ENCODE results near the gene AGL.

Gene AGL

GRCh38 chr1:99814373-99814900, 35.7 kb upstream of the AGL start:
- DNase-seq (ENCODE audit: low read depth, low spot score), result no peak
- no peak overlapping the region for H3K4me3 ChIP-seq (ENCODE audit: low read depth, low read length)
- ChIA-PET POLR2A (no interaction called here), CTCF (interaction anchor here (1.0 kb wide), 1 partner anchor 641 kb away, joined by 3 read pairs; no protein-coding TSS in a partner anchor)
- no peak for TF ChIP-seq CTCF (IDR thresholded peaks at IDR 0.05; ENCODE audit: insufficient read depth, low read length, missing control alignments)

GRCh38 chr1:99816656-99817055, 33.5 kb upstream of the AGL start:
- H3K4me3 ChIP-seq (ENCODE audit: low read depth, low read length), result no peak overlapping the region
- CTCF ChIA-PET, result no interaction called here
- TF ChIP-seq CTCF (IDR thresholded peaks at IDR 0.05; ENCODE audit: insufficient read depth, low read length, missing control alignments), result no peak
- POLR2A ChIA-PET, result interaction anchor here (1.4 kb wide), 1 partner anchor 222 kb away, joined by 3 read pairs; a partner anchor contains a TSS
- no peak for DNase-seq (ENCODE audit: low read depth, low spot score)

- ChIA-PET CTCF (interaction anchor here (1.0 to 1.2 kb wide), 4 partner anchors 8 to 643 kb away, joined by 3 to 7 read pairs (median 3); no protein-coding TSS in a partner anchor), POLR2A (no interaction called here)
- no peak for DNase-seq (ENCODE audit: low read depth, low spot score)
- TF ChIP-seq CTCF (IDR thresholded peaks at IDR 0.05; ENCODE audit: insufficient read depth, low read length, missing control alignments), result no peak
- H3K4me3 ChIP-seq (ENCODE audit: low read depth, low read length), result no peak overlapping the region
Measured at GRCh38 chr1:99818063-99818699, 32.0 kb upstream of the AGL start.

GRCh38 chr1:99820546-99820945, 29.6 kb upstream of the AGL start:
- DNase-seq (ENCODE audit: low read depth, low spot score), result no peak
- H3K4me3 ChIP-seq (ENCODE audit: low read depth, low read length), result no peak overlapping the region
- CTCF ChIA-PET, result interaction anchor here (0.6 kb wide), 1 partner anchor 640 kb away, joined by 3 read pairs; no protein-coding TSS in a partner anchor
- no peak for TF ChIP-seq CTCF (IDR thresholded peaks at IDR 0.05; ENCODE audit: insufficient read depth, low read length, missing control alignments)
- POLR2A ChIA-PET, result no interaction called here

GRCh38 chr1:99825098-99825497, 25.1 kb upstream of the AGL start:
- POLR2A ChIA-PET, result no interaction called here
- TF ChIP-seq CTCF (IDR thresholded peaks at IDR 0.05; ENCODE audit: insufficient read depth, low read length, missing control alignments), result no peak
- no peak for DNase-seq (ENCODE audit: low read depth, low spot score)
- H3K4me3 ChIP-seq (ENCODE audit: low read depth, low read length), result no peak overlapping the region
- CTCF ChIA-PET, result no interaction called here

- CTCF ChIA-PET, result interaction anchor here (0.6 kb wide), 1 partner anchor 145 kb away, joined by 3 read pairs; no protein-coding TSS in a partner anchor
- POLR2A ChIA-PET, result no interaction called here
- no peak for TF ChIP-seq CTCF (IDR thresholded peaks at IDR 0.05; ENCODE audit: insufficient read depth, low read length, missing control alignments)
- no peak overlapping the region for H3K4me3 ChIP-seq (ENCODE audit: low read depth, low read length)
- DNase-seq (ENCODE audit: low read depth, low spot score), result no peak
Measured at GRCh38 chr1:99825702-99826101, 24.5 kb upstream of the AGL start.
